HepG2 (cell line): Measurements from ENCODE around the gene ABCC8. TPM values are rescaled to one million over a fixed set of nuclear protein-coding genes. Genes with fewer than 3 reads are reported as not detected.

Source experiments
- ATAC-seq: fragments of 200-7000 bp; cut with Tn5 transposase; 3 replicates; pipeline ENCODE4 v1.9.1; 2020; ENCODE audit warnings: mild to moderate bottlenecking, moderate library complexity
- BruUV-seq: library from RNA; stranded (reverse); fragments of 400-500 nt; replicated peaks from 2 replicates; lab custom pipeline; 2021; lab: Mats Ljungman, UMichigan
- CTCF ChIA-PET: fragments of 300-600 bp; formaldehyde crosslinking; extraction: SDS; loops from one replicate; lab custom pipeline; 2021; ENCODE audit warnings: low total read pairs, inconsistent platforms, low intra/inter-chr PET ratio; lab: Yijun Ruan, JAX
- POLR2A ChIA-PET: fragments of 350-600 bp; sonication (Branson Sonifier 250); formaldehyde crosslinking; loops from one replicate; lab custom pipeline; 2020; ENCODE audit warnings: antibody characterized with exemption, inconsistent platforms; lab: Yijun Ruan, JAX
- DNase-seq: peaks from one replicate; pipeline ENCODE4 v3.0.0-alpha.2; 2015; ENCODE audit warnings: low spot score
- FAIRE-seq: peaks from 3 replicates; lab custom pipeline; 2011; peaks lifted over from hg19 to GRCh38; lab: Jason Lieb, UNC
- H2AFZ ChIP-seq: one replicate; pipeline ENCODE4 v1.6.1; 2011; ENCODE audit warnings: low read length, inconsistent platforms
- H3K27ac ChIP-seq: fragments of 300-600 bp; 3 replicates; pipeline ENCODE4 v1.8.0; 2011; ENCODE audit warnings: mixed run types, mild to moderate bottlenecking, mixed read lengths, low read length, inconsistent platforms; ENCODE audit not compliant: insufficient read depth; ENCODE audit errors: extremely low read length
- H3K27me3 ChIP-seq, 2 experiments: fragments of 200-600 bp in 1 of 2; 2 replicates in 1 of 2; 3 replicates in 1 of 2; pipeline versions ENCODE4 v1.6.0 to v1.8.0; 2011; ENCODE audit warnings: low read length in 2 of 2, mild to moderate bottlenecking in 2 of 2, moderate library complexity in 2 of 2, inconsistent platforms in 1 of 2; ENCODE audit not compliant: insufficient read depth in 2 of 2, control insufficient read depth in 1 of 2
- H3K36me3 ChIP-seq, 2 experiments: fragments of 200-600 bp in 1 of 2; replicated peaks in 1 of 2; 2 replicates in 1 of 2; 3 replicates in 1 of 2; pipeline versions ENCODE4 v1.5.1 to v1.8.0; 2011; ENCODE audit warnings: low read length in 2 of 2, inconsistent platforms in 1 of 2; ENCODE audit not compliant: insufficient read depth in 2 of 2, control insufficient read depth in 1 of 2
- H3K4me1 ChIP-seq: 2 replicates; pipeline ENCODE4 v1.5.1; 2012; ENCODE audit warnings: low read length, inconsistent platforms; ENCODE audit not compliant: insufficient read depth
- H3K4me2 ChIP-seq: 2 replicates; pipeline ENCODE4 v1.6.0; 2011; ENCODE audit warnings: low read depth, low read length, inconsistent platforms
- H3K4me3 ChIP-seq, 3 experiments: fragments of 200-600 bp in 1 of 3; sonication (generic), shearing (Covaris generic) in 1 of 3; replicated peaks in 1 of 3; 2 replicates each; pipeline ENCODE4 v1.5.1; 2011 to 2016; ENCODE audit warnings: low read length in 3 of 3, inconsistent platforms in 2 of 3, low read depth in 2 of 3, mild to moderate bottlenecking in 2 of 3, control low read depth in 1 of 3, mixed read lengths in 1 of 3; ENCODE audit not compliant: insufficient read depth in 1 of 3
- H3K79me2 ChIP-seq: one replicate; pipeline ENCODE4 v1.6.1; 2011; ENCODE audit warnings: low read length, inconsistent platforms; ENCODE audit not compliant: insufficient read depth
- H3K9ac ChIP-seq: 2 replicates; pipeline ENCODE4 v1.6.0; 2011; ENCODE audit warnings: mild to moderate bottlenecking, low read depth, low read length, inconsistent platforms; ENCODE audit not compliant: insufficient read depth
- H3K9me3 ChIP-seq: 2 replicates; pipeline ENCODE4 v1.5.1; 2012; ENCODE audit warnings: mild to moderate bottlenecking, low read length
- H4K20me1 ChIP-seq: 2 replicates; pipeline ENCODE4 v1.6.0; 2011; ENCODE audit warnings: inconsistent platforms, mild to moderate bottlenecking, low read length, moderate library complexity; ENCODE audit not compliant: insufficient read depth
- CEBPZ ChIP-seq: IDR thresholded peaks from 2 replicates; pipeline ENCODE4 v1.6.1; 2012; ENCODE audit warnings: low read length, improper control_type of control experiment
- CENPX ChIP-seq: sonication (generic); formaldehyde crosslinking; IDR thresholded peaks from 2 replicates; pipeline ENCODE4 v1.9.0; 2021; ENCODE audit warnings: mild to moderate bottlenecking, missing genetic modification reagents, moderate library complexity
- CREB3 ChIP-seq: sonication (generic); formaldehyde crosslinking; IDR thresholded peaks from 2 replicates; pipeline ENCODE4 v1.5.0; 2020; ENCODE audit warnings: missing genetic modification reagents
- EZH2 ChIP-seq: conservative IDR thresholded peaks from 2 replicates; pipeline ENCODE4 v1.6.1; 2012; ENCODE audit warnings: mild to moderate bottlenecking, low read depth, low read length, moderate library complexity
- FOXC1 ChIP-seq: sonication (generic); formaldehyde crosslinking; IDR thresholded peaks from 2 replicates; pipeline ENCODE4 v1.8.0; 2022; ENCODE audit warnings: mild to moderate bottlenecking, missing genetic modification reagents, borderline replicate concordance
- HOXA7 ChIP-seq: sonication (generic); formaldehyde crosslinking; IDR thresholded peaks from 2 replicates; pipeline ENCODE4 v1.8.1; 2022; ENCODE audit warnings: mild to moderate bottlenecking, missing genetic modification reagents, moderate library complexity
- NFE2L2 ChIP-seq: fragments of 150-350 bp; IDR thresholded peaks from 2 replicates; pipeline ENCODE4 v1.6.1; 2014; ENCODE audit warnings: low read length
- PPARG ChIP-seq: conservative IDR thresholded peaks from 2 replicates; pipeline ENCODE4 v1.6.1; 2016; ENCODE audit warnings: missing biosample characterization, missing genetic modification reagents
- SRSF9 ChIP-seq: fragments of 200-400 bp; formaldehyde crosslinking; IDR thresholded peaks from 2 replicates; pipeline ENCODE4 v1.6.1; 2018; ENCODE audit warnings: borderline replicate concordance, mild to moderate bottlenecking, low read depth, low read length; ENCODE audit not compliant: insufficient read depth, poor library complexity, severe bottlenecking
- TBX2 ChIP-seq: sonication (generic); formaldehyde crosslinking; IDR thresholded peaks from 2 replicates; pipeline ENCODE4 v1.5.0; 2020; ENCODE audit warnings: missing genetic modification reagents, mild to moderate bottlenecking, borderline replicate concordance
- ZBTB7A ChIP-seq: sonication (generic); formaldehyde crosslinking; IDR thresholded peaks from 2 replicates; pipeline ENCODE4 v1.8.0; 2022; ENCODE audit warnings: mild to moderate bottlenecking, missing genetic modification reagents
- ZNF225 ChIP-seq: sonication (generic); formaldehyde crosslinking; IDR thresholded peaks from 2 replicates; pipeline ENCODE4 v1.4.0; 2020; ENCODE audit warnings: mild to moderate bottlenecking, missing genetic modification reagents
- ZNF263 ChIP-seq: sonication (generic); formaldehyde crosslinking; IDR thresholded peaks from 2 replicates; pipeline ENCODE4 v1.4.0; 2020; ENCODE audit warnings: missing genetic modification reagents
- ZNF367 ChIP-seq: sonication (generic); formaldehyde crosslinking; IDR thresholded peaks from 2 replicates; pipeline ENCODE4 v1.4.0; 2020; ENCODE audit warnings: missing genetic modification reagents, borderline replicate concordance
- ZNF558 ChIP-seq: sonication (generic); formaldehyde crosslinking; IDR thresholded peaks from 2 replicates; pipeline ENCODE4 v1.9.0; 2022; ENCODE audit warnings: mild to moderate bottlenecking, missing genetic modification reagents, borderline replicate concordance
- WGBS: methylation state at CpG from one replicate; pipeline ENCODE4 v1.1.6; 2017; ENCODE audit warnings: low lambda C conversion rate; 5-methylcytosine and 5-hydroxymethylcytosine counted together
- in situ Hi-C: cut with HindIII; loops from 2 replicates; pipeline ENCODE4 v1.10.0; 2017; ENCODE audit warnings: low pct_unique_long_range_greater_than_20kb; ENCODE audit not compliant: extremely low pct_ligation_motif_present
- intact Hi-C: fragments of 100-400 bp; cut with micrococcal nuclease; formaldehyde crosslinking; loops from one replicate; pipeline ENCODE4 v1.10.0; 2022; ENCODE audit not compliant: unreplicated experiment
- polyA plus RNA-seq, 8 experiments: library from polyadenylated mRNA; depleted of rRNA in 3 of 8; stranded (reverse) in 7 of 8; unstranded in 1 of 8; fragments of >200 nt; fragmentation: Illumina TruSeq in 4 of 8; extraction: Trizol in 4 of 8; gene quantifications; 2 replicates each; pipeline versions ENCODE4 v1.2.1 to v1.2.3, GENCODE V29; 2011 to 2016; ENCODE audit warnings: low read depth in 4 of 8, missing spikeins in 1 of 8, mixed read lengths in 1 of 8; ENCODE audit not compliant: insufficient read depth in 1 of 8
- total RNA-seq, 5 experiments: library from RNA; depleted of rRNA; stranded (reverse); fragments of >200 nt; fragmentation: Illumina TruSeq; extraction: Trizol; gene quantifications; 2 replicates each; pipeline ENCODE4 v1.2.3, GENCODE V29; 2016; ENCODE audit warnings: low read depth in 1 of 5
- TF ChIP-seq, protein P1 (sequence below): sonication (generic); formaldehyde crosslinking; IDR thresholded peaks from 2 replicates; pipeline ENCODE4 v1.4.0; 2020; ENCODE audit warnings: missing genetic modification reagents

ABCC8 gene
- total and polyA plus RNA-seq, 2 of the 13 experiments (the other 11 are each of a cell fraction or from before 2014, with no cell fraction given): not detected

DNA sequence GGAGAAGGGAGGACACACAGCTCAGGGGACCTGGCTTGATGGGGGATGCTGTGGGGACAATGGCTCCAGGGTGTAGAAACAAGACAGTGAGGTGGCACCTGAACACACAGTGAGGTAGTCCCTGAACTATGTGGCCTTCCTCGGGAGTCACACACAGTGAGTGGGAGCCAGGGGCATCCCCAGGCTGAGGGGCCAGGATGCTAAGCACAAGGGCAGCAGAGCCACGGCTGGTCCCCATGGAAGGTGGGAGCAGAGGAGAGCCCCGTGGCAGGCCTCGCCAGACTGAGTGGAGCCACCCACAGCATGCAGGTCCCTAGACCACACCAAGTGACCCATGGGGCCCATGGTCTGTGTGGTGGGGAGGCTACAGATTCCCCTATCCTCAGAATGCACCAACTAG, 26.0 kb upstream of the ABCC8 start (continued):
- TF ChIP-seq SRSF9: no peak
- TF ChIP-seq CEBPZ: no peak

GRCh38 chr11:17500673-17501072, 24.0 kb upstream of the ABCC8 start:
- Histone ChIP-seq H3K79me2 (no peaks in the 10 kb centered on the region), H3K4me2 (no peak overlapping the region), H3K9ac (no peak overlapping the region), H4K20me1 (no peaks in the 10 kb centered on the region), H3K4me1 (no peaks in the 10 kb centered on the region), H3K27ac (no peak overlapping the region), H3K36me3 (no peaks in the 10 kb centered on the region), H3K4me3 (no peak overlapping the region), H3K9me3 (no peaks in the 10 kb centered on the region), H3K27me3 (peaks cover 1 to 22% of the 10 kb centered on the region in 2 experiments; a peak in 4 of 5 replicates), H2AFZ (no peak overlapping the region)
- CTCF ChIA-PET: no interaction called here
- 38% methylated on average over 8 of the region's 12 CpGs for WGBS
- FAIRE-seq: no peak
- intact Hi-C loops: loop anchor here (10.0 kb wide), 1 partner anchor 266 kb away; no protein-coding TSS in a partner anchor
- ATAC-seq: no peak
- DNase-seq: no peak
- TF ChIP-seq ZNF558 (no peak), HOXA7 (CRISPR knock-in tag) (no peak), FOXC1 (CRISPR knock-in tag) (no peak), ZBTB7A (no peak), CREB3 (CRISPR knock-in tag) (no peak), ZNF225 (CRISPR knock-in tag) (no peak), CENPX (CRISPR knock-in tag) (no peak), TBX2 (CRISPR knock-in tag) (no peak), EZH2 (no peak), PPARG (CRISPR knock-in tag) (no peak), NFE2L2 (no peak), ZNF263 (no peak), ZNF367 (no peak)
- TF ChIP-seq, protein P1, sequence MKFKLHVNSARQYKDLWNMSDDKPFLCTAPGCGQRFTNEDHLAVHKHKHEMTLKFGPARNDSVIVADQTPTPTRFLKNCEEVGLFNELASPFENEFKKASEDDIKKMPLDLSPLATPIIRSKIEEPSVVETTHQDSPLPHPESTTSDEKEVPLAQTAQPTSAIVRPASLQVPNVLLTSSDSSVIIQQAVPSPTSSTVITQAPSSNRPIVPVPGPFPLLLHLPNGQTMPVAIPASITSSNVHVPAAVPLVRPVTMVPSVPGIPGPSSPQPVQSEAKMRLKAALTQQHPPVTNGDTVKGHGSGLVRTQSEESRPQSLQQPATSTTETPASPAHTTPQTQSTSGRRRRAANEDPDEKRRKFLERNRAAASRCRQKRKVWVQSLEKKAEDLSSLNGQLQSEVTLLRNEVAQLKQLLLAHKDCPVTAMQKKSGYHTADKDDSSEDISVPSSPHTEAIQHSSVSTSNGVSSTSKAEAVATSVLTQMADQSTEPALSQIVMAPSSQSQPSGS (CRISPR knock-in tag): no peak
- no TSS peak for BruUV-seq
- POLR2A ChIA-PET: no interaction called here
- in situ Hi-C loops: loop anchor here (25.0 kb wide), 1 partner anchor 263 kb away; no protein-coding TSS in a partner anchor
